Measurements from ENCODE around the gene FAM216A.
"Not testable (repeated sequence)": the region's sequence is repeated elsewhere in the genome, so short reads cannot be mapped to it uniquely, and the experiment has no call there.

Gene FAM216A

DNA sequence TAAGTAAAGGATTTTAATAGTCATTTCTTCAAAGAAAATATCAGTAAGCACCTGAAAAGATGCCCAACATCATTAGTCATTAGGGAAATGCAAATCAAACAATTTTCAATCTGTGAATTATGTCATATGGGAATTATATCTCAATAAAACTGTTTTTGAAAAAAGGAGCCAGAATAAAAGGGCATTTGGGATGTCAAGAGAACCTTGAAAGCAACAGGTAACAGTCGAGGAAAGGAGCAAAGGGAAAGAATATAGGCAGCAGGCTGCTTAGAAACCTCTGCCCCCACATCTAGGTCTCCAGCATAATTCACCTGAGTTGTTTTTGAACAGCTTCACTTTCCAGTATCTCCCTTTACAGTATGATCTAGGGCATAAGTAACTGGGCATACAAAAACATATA, 45.7 kb downstream of the FAM216A start:
- Mint-ChIP-seq H3K27me3 (ENCODE audit: low read depth) (peaks cover 2% of the 10 kb centered on the region), H3K36me3 (ENCODE audit: low read depth) (no peaks in the 10 kb centered on the region), H3K9me3 (no peaks in the 10 kb centered on the region)

GRCh38 chr12:110516995-110517394, 48.4 kb downstream of the FAM216A start:
- no peaks in the 10 kb centered on the region for H3K36me3 Mint-ChIP-seq (ENCODE audit: low read depth)
- H3K9me3 Mint-ChIP-seq, result no peaks in the 10 kb centered on the region
- no peak for DNase-seq (ENCODE audit: low spot score)
- no peak overlapping the region for H3K4me3 Mint-ChIP-seq
- no peak overlapping the region for H3K27ac Mint-ChIP-seq
- H3K27me3 Mint-ChIP-seq (ENCODE audit: low read depth), result no peaks in the 10 kb centered on the region
- peaks cover 8% of the 10 kb centered on the region for H3K4me1 Mint-ChIP-seq (ENCODE audit: low read depth)

More for the DNA sequence above, 45.7 kb downstream of the FAM216A start:
- no peak overlapping the region for H3K27ac Mint-ChIP-seq
- peaks cover 3% of the 10 kb centered on the region for H3K4me1 Mint-ChIP-seq (ENCODE audit: low read depth)
- no peak for DNase-seq (ENCODE audit: low spot score)
- H3K4me3 Mint-ChIP-seq, result no peak overlapping the region

GRCh38 chr12:110518014-110518413, 49.4 kb downstream of the FAM216A start:
- peaks cover 12% of the 10 kb centered on the region for H3K4me1 Mint-ChIP-seq (ENCODE audit: low read depth)
- not testable (repeated sequence) for DNase-seq (ENCODE audit: low spot score); H3K27ac Mint-ChIP-seq; H3K27me3 Mint-ChIP-seq (ENCODE audit: low read depth); H3K4me3 Mint-ChIP-seq; H3K9me3 Mint-ChIP-seq; H3K36me3 Mint-ChIP-seq (ENCODE audit: low read depth)

GRCh38 chr12:110520876-110521712, 52.4 kb downstream of the FAM216A start:
- not testable (repeated sequence) for H3K36me3 Mint-ChIP-seq (ENCODE audit: low read depth); H3K27me3 Mint-ChIP-seq (ENCODE audit: low read depth); H3K9me3 Mint-ChIP-seq
- Mint-ChIP-seq H3K4me1 (ENCODE audit: low read depth) (peaks cover 14% of the 10 kb centered on the region), H3K4me3 (peak overlapping the region; percentile 15), H3K27ac (peak overlapping the region; percentile 15)
- peak; percentile 48 for DNase-seq (ENCODE audit: low spot score)

- peaks cover 14% of the 10 kb centered on the region for H3K4me1 Mint-ChIP-seq (ENCODE audit: low read depth)
- DNase-seq (ENCODE audit: low spot score), result no peak
- H3K27ac Mint-ChIP-seq, result no peak overlapping the region
- no peaks in the 10 kb centered on the region for H3K27me3 Mint-ChIP-seq (ENCODE audit: low read depth)
- no peaks in the 10 kb centered on the region for H3K9me3 Mint-ChIP-seq
- H3K36me3 Mint-ChIP-seq (ENCODE audit: low read depth), result peaks cover 20% of the 10 kb centered on the region
- no peak overlapping the region for H3K4me3 Mint-ChIP-seq
These were observed 59.7 kb downstream of the FAM216A start for GRCh38 chr12:110528277-110528839.

DNA sequence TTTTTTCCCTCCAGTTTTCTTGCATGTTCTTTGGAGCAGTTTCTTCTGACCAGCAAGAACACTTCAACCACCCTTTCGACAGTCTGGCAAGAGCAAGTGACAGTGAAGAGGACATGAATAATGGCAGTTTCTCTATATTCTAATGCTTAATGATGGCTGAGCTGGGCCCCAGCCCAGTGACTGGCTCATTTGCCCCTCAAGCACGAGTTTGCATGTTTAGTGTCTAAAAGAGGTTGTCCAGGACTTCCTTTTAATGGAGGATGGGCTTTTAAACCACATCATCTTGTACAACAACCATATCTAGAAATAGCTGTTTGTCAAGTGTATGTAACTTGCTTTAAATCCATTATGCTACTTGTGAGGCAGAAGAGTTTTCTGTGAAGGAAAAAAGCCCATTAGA, 61.9 kb downstream of the FAM216A start:
- Mint-ChIP-seq H3K27ac (no peak overlapping the region), H3K4me1 (ENCODE audit: low read depth) (peaks cover 13% of the 10 kb centered on the region), H3K36me3 (ENCODE audit: low read depth) (peaks cover 33% of the 10 kb centered on the region), H3K4me3 (no peak overlapping the region), H3K9me3 (no peaks in the 10 kb centered on the region), H3K27me3 (ENCODE audit: low read depth) (no peaks in the 10 kb centered on the region)
- DNase-seq (ENCODE audit: low spot score), result no peak

GRCh38 chr12:110531741-110532333, 63.2 kb downstream of the FAM216A start:
- Mint-ChIP-seq H3K4me1 (ENCODE audit: low read depth) (peaks cover 14% of the 10 kb centered on the region), H3K27ac (no peak overlapping the region), H3K27me3 (ENCODE audit: low read depth) (no peaks in the 10 kb centered on the region), H3K36me3 (ENCODE audit: low read depth) (peaks cover 46% of the 10 kb centered on the region), H3K4me3 (no peak overlapping the region), H3K9me3 (no peaks in the 10 kb centered on the region)
- no peak for DNase-seq (ENCODE audit: low spot score)

DNA sequence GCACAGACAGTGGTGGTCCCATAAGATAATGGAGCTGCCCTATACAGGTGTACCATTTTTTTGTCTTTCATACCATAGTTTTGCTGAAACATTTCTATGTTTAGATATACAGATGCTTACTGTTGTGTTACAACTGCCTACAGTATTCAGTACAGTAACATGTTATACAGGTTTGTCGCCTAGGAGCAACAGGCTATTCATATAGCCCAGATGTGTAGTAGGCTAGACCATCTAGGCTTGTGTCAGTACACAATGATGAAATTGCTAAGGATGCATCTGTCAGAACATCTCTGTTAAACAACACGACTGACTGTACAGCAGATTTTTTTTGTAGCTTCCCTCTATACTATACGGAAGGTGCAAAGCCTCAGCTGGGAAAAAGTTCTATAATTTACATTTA, 64.0 kb downstream of the FAM216A start:
- H3K9me3 Mint-ChIP-seq, result no peaks in the 10 kb centered on the region
- peaks cover 53% of the 10 kb centered on the region for H3K36me3 Mint-ChIP-seq (ENCODE audit: low read depth)
- DNase-seq (ENCODE audit: low spot score), result no peak
- H3K4me3 Mint-ChIP-seq, result no peak overlapping the region
- no peak overlapping the region for H3K27ac Mint-ChIP-seq
- H3K4me1 Mint-ChIP-seq (ENCODE audit: low read depth), result peaks cover 14% of the 10 kb centered on the region
- no peaks in the 10 kb centered on the region for H3K27me3 Mint-ChIP-seq (ENCODE audit: low read depth)

GRCh38 chr12:110533607-110534006, 65.0 kb downstream of the FAM216A start:
- Mint-ChIP-seq H3K4me3 (no peak overlapping the region), H3K4me1 (ENCODE audit: low read depth) (peaks cover 13% of the 10 kb centered on the region), H3K36me3 (ENCODE audit: low read depth) (peaks cover 58% of the 10 kb centered on the region), H3K27me3 (ENCODE audit: low read depth) (no peaks in the 10 kb centered on the region), H3K9me3 (no peaks in the 10 kb centered on the region), H3K27ac (no peak overlapping the region)
- DNase-seq (ENCODE audit: low spot score), result no peak

DNA sequence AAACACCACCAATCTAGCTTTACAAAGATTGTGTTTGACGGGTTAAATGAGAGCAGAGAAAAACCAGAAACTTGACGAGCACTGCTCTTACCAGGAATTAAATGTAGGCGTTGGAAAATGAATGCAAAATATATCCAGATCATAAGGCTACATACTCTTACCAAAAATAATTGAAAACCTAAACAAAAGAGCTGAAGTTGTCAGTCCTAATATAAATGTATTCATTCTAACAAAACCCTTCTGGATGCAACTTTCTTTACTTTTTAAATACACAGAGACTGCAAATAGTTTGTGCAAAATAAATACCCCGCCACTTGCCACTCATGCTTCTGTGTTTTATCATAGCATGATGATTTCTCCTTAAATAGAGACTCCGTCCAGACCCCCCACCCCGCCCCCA, 66.2 kb downstream of the FAM216A start:
- no peak for DNase-seq (ENCODE audit: low spot score)
- Mint-ChIP-seq H3K9me3 (no peaks in the 10 kb centered on the region), H3K4me3 (no peak overlapping the region), H3K27me3 (ENCODE audit: low read depth) (no peaks in the 10 kb centered on the region), H3K4me1 (ENCODE audit: low read depth) (peaks cover 19% of the 10 kb centered on the region), H3K36me3 (ENCODE audit: low read depth) (peaks cover 63% of the 10 kb centered on the region), H3K27ac (no peak overlapping the region)

DNA sequence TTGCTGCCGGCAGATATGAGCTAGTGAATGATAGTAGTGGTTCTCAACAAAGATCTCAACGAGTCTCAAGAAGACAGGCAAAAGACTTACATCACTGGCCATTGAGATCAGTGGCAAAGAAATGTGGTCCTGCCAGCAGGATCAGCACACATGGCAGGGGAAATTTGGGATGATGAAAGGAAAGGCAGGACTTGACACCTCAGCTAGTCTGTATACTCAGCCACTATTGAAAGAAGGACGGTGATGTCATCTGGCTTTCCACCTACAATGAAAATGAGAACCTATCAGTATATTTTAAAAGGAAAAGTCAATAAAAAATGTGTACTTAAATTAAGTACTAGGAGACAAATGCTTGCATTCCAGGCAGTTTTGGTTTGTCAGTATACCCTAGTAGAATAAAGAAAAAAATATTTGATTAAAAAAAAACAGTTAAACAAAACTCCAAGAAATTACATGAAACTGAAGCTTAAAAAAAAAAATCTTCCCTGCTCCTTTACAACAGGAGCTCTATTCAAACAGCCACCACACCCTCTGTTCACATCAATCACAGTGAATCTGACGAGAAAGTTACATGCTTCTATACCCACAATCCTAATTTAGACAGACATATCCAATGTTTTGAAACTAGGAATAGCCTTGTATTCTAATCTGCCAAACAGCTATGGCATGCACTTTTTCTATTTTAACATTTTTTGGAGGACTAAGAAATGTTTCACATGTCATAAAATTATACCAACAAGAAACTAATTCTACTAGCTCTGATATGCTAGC, 68.4 kb downstream of the FAM216A start:
- Mint-ChIP-seq H3K36me3 (ENCODE audit: low read depth) (peaks cover 55% of the 10 kb centered on the region), H3K4me1 (ENCODE audit: low read depth) (peaks cover 15% of the 10 kb centered on the region), H3K27ac (no peak overlapping the region), H3K27me3 (ENCODE audit: low read depth) (no peaks in the 10 kb centered on the region), H3K4me3 (no peak overlapping the region), H3K9me3 (no peaks in the 10 kb centered on the region)
- no peak for DNase-seq (ENCODE audit: low spot score)

- peaks cover 16% of the 10 kb centered on the region for H3K4me1 Mint-ChIP-seq (ENCODE audit: low read depth)
- H3K9me3 Mint-ChIP-seq, result no peaks in the 10 kb centered on the region
- no peak for DNase-seq (ENCODE audit: low spot score)
- H3K27ac Mint-ChIP-seq, result no peak overlapping the region
- H3K27me3 Mint-ChIP-seq (ENCODE audit: low read depth), result no peaks in the 10 kb centered on the region
- peaks cover 60% of the 10 kb centered on the region for H3K36me3 Mint-ChIP-seq (ENCODE audit: low read depth)
- H3K4me3 Mint-ChIP-seq, result no peak overlapping the region
These were observed 69.2 kb downstream of the FAM216A start for GRCh38 chr12:110537605-110538409.

- Mint-ChIP-seq H3K4me3 (no peak overlapping the region), H3K27ac (no peak overlapping the region), H3K27me3 (ENCODE audit: low read depth) (no peaks in the 10 kb centered on the region), H3K36me3 (ENCODE audit: low read depth) (peaks cover 67% of the 10 kb centered on the region), H3K9me3 (no peaks in the 10 kb centered on the region), H3K4me1 (ENCODE audit: low read depth) (peaks cover 24% of the 10 kb centered on the region)
- no peak for DNase-seq (ENCODE audit: low spot score)
These were observed 70.4 kb downstream of the FAM216A start for GRCh38 chr12:110538869-110539622.
